Smooth muscle cell (in vitro differentiated cells): ENCODE data around the gene TNFSF13B. TPM values are rescaled to one million over a fixed set of nuclear protein-coding genes. Genes with fewer than 3 reads are reported as not detected.

Experiments used
- DNase-seq: peaks from one replicate; lab custom pipeline; 2025; ENCODE audit not compliant: unreplicated experiment; lab: John Stamatoyannopoulos, UW
- H2AFZ ChIP-seq: fragments of 200-600 bp; sonication (generic); 2 replicates; pipeline ENCODE4 v1.6.0; 2016; ENCODE audit warnings: antibody characterized with exemption, low read depth, mild to moderate bottlenecking
- H3F3A ChIP-seq: fragments of 200-600 bp; sonication (generic); 2 replicates; pipeline ENCODE4 v1.6.0; 2017; ENCODE audit warnings: antibody characterized with exemption, low read depth
- H3K27ac ChIP-seq: fragments of 200-600 bp; sonication (generic); 2 replicates; pipeline ENCODE4 v1.5.1; 2016; ENCODE audit warnings: low read depth, mild to moderate bottlenecking
- H3K27me3 ChIP-seq: fragments of 200-600 bp; sonication (generic); 2 replicates; pipeline ENCODE4 v1.6.1; 2016; ENCODE audit warnings: low read depth, mild to moderate bottlenecking
- H3K36me3 ChIP-seq: fragments of 200-600 bp; sonication (generic); 2 replicates; pipeline ENCODE4 v1.5.1; 2016; ENCODE audit warnings: low read depth
- H3K4me1 ChIP-seq: fragments of 200-600 bp; sonication (generic); 2 replicates; pipeline ENCODE4 v1.5.1; 2016; ENCODE audit warnings: low read depth
- H3K4me2 ChIP-seq: fragments of 200-600 bp; sonication (generic); 2 replicates; pipeline ENCODE4 v1.6.0; 2016; ENCODE audit warnings: mild to moderate bottlenecking
- H3K4me3 ChIP-seq: fragments of 200-600 bp; sonication (generic); 2 replicates; pipeline ENCODE4 v1.5.1; 2016; ENCODE audit warnings: mild to moderate bottlenecking
- H3K79me2 ChIP-seq: fragments of 200-600 bp; sonication (generic); 2 replicates; pipeline ENCODE4 v1.6.0; 2016; ENCODE audit warnings: low read depth, mild to moderate bottlenecking
- H3K9ac ChIP-seq: fragments of 200-600 bp; sonication (generic); 2 replicates; pipeline ENCODE4 v1.6.0; 2016; ENCODE audit warnings: low read depth
- H3K9me3 ChIP-seq: fragments of 200-600 bp; sonication (generic); replicated peaks from 2 replicates; pipeline ENCODE4 v1.5.1; 2016; ENCODE audit warnings: low read depth
- H4K20me1 ChIP-seq: fragments of 200-600 bp; sonication (generic); 2 replicates; pipeline ENCODE4 v1.6.0; 2016; ENCODE audit warnings: low read depth
- WGBS: methylation state at CpG from one replicate; pipeline ENCODE4 v1.1.7; 2016; ENCODE audit warnings: low lambda C conversion rate; 5-methylcytosine and 5-hydroxymethylcytosine counted together
- polyA plus RNA-seq: library from polyadenylated mRNA; unstranded; fragments of >200 nt; fragmentation: Nextera tagmentation; extraction: Ambion mirVana; gene quantifications from 2 replicates; pipeline ENCODE4 v1.2.1, GENCODE V29; 2016
- small RNA-seq: library from RNA; depleted of rRNA; stranded (forward); fragments of <200 nt; gene quantifications from one replicate; pipeline ENCODE3, GENCODE V24; 2014
- total RNA-seq: library from RNA; depleted of rRNA; stranded (reverse); fragments of >200 nt; gene quantifications from 2 replicates; pipeline ENCODE4 v1.2.3, GENCODE V29; 2014
- TF ChIP-seq, protein P1 (sequence below): fragments of 200-600 bp; sonication (generic); IDR thresholded peaks from 2 replicates; pipeline ENCODE4 v1.5.1; 2017; ENCODE audit warnings: borderline replicate concordance, mild to moderate bottlenecking, antibody characterized with exemption; ENCODE audit not compliant: insufficient read depth, poor library complexity, severe bottlenecking

Gene TNFSF13B
- total and polyA plus RNA-seq, 2 experiments from 2014 or later, result 0.58 to 1.1 TPM

GRCh38 chr13:108357228-108357627 is 87.7 kb downstream of the TNFSF13B start:
- H4K20me1 ChIP-seq, result no peaks in the 10 kb centered on the region
- H3K27ac ChIP-seq, result no peak overlapping the region
- H3K9ac ChIP-seq, result no peak overlapping the region
- 88% methylated on average over 3 of the region's 3 CpGs for WGBS
- H3F3A ChIP-seq, result no peaks in the 10 kb centered on the region
- no peaks in the 10 kb centered on the region for H3K9me3 ChIP-seq
- no peaks in the 10 kb centered on the region for H3K4me1 ChIP-seq
- TF ChIP-seq, protein P1, sequence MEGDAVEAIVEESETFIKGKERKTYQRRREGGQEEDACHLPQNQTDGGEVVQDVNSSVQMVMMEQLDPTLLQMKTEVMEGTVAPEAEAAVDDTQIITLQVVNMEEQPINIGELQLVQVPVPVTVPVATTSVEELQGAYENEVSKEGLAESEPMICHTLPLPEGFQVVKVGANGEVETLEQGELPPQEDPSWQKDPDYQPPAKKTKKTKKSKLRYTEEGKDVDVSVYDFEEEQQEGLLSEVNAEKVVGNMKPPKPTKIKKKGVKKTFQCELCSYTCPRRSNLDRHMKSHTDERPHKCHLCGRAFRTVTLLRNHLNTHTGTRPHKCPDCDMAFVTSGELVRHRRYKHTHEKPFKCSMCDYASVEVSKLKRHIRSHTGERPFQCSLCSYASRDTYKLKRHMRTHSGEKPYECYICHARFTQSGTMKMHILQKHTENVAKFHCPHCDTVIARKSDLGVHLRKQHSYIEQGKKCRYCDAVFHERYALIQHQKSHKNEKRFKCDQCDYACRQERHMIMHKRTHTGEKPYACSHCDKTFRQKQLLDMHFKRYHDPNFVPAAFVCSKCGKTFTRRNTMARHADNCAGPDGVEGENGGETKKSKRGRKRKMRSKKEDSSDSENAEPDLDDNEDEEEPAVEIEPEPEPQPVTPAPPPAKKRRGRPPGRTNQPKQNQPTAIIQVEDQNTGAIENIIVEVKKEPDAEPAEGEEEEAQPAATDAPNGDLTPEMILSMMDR, result no peak
- no peak overlapping the region for H3K4me3 ChIP-seq
- H3K27me3 ChIP-seq, result no peaks in the 10 kb centered on the region
- no peak overlapping the region for H3K4me2 ChIP-seq
- H3K79me2 ChIP-seq, result no peaks in the 10 kb centered on the region
- H2AFZ ChIP-seq, result no peak overlapping the region
- H3K36me3 ChIP-seq, result no peaks in the 10 kb centered on the region
- DNase-seq, result no peak

Small RNA genes lying within 50 kb of the gene (small RNA-seq; reads per million reads assigned to genes)
- gene RNA5SP39, result not detected

Other genes with a start within 250 kb of the TNFSF13B start
- gene LIG4, start 54.2 kb upstream of the TNFSF13B start, total RNA-seq, result 11.5 and 16.9 TPM in 2 replicates
- 3.2 and 5.3 TPM in 2 replicates for gene LIG4, start 54.2 kb upstream of the TNFSF13B start, polyA plus RNA-seq
- 14.1 and 15.6 TPM in 2 replicates for gene ABHD13, start 51.3 kb upstream of the TNFSF13B start, total RNA-seq
- gene ABHD13, start 51.3 kb upstream of the TNFSF13B start, polyA plus RNA-seq, result 6.6 and 7.9 TPM in 2 replicates